GM18873 (cell line): ENCODE measurements around the gene DAAM2.

Source experiments
- ATAC-seq: cut with Tn5 transposase; IDR thresholded peaks from one replicate; pipeline ENCODE4 v1.9.1; 2021; ENCODE audit warnings: mild to moderate bottlenecking, moderate library complexity, moderate number of reproducible peaks; ENCODE audit not compliant: unreplicated experiment, low FRiP score

DAAM2 gene

GRCh38 chr6:39786649-39787048 is 5.5 kb upstream of the DAAM2 start:
- ATAC-seq = no peak

GRCh38 chr6:39787322-39787721 is 4.9 kb upstream of the DAAM2 start:
- ATAC-seq = no peak

GRCh38 chr6:39790772-39791171 is 1.4 kb upstream of the DAAM2 start:
- no peak for ATAC-seq

GRCh38 chr6:39791311-39791710 is 865 bp upstream of the DAAM2 start:
- ATAC-seq = no peak

GRCh38 chr6:39792540-39793450 is 619 bp downstream of the DAAM2 start:
- no peak for ATAC-seq

GRCh38 chr6:39793516-39793915 is 1.3 kb downstream of the DAAM2 start:
- no peak for ATAC-seq

GRCh38 chr6:39794231-39794630 is 2.1 kb downstream of the DAAM2 start:
- no peak for ATAC-seq

- ATAC-seq = no peak
These were observed 5.6 kb downstream of the DAAM2 start for GRCh38 chr6:39797751-39798150.

GRCh38 chr6:39800034-39801032 is 8.2 kb downstream of the DAAM2 start:
- ATAC-seq = no peak

GRCh38 chr6:39801456-39802251 is 9.5 kb downstream of the DAAM2 start:
- ATAC-seq = no peak

- no peak for ATAC-seq
These were observed 11.7 kb downstream of the DAAM2 start for GRCh38 chr6:39803872-39804271.

GRCh38 chr6:39804466-39805065 is 12.4 kb downstream of the DAAM2 start:
- no peak for ATAC-seq

GRCh38 chr6:39806278-39806677 is 14.1 kb downstream of the DAAM2 start:
- ATAC-seq = no peak

- ATAC-seq = no peak
These were observed 16.2 kb downstream of the DAAM2 start for GRCh38 chr6:39808346-39808745.

- no peak for ATAC-seq
These were observed 16.8 kb downstream of the DAAM2 start for GRCh38 chr6:39808964-39809363.

GRCh38 chr6:39811835-39812345 is 19.7 kb downstream of the DAAM2 start:
- ATAC-seq = no peak

GRCh38 chr6:39812496-39812852 is 20.3 kb downstream of the DAAM2 start:
- ATAC-seq = no peak

GRCh38 chr6:39812853-39813533 is 20.8 kb downstream of the DAAM2 start:
- peak; percentile 75 for ATAC-seq

GRCh38 chr6:39814236-39814635 is 22.1 kb downstream of the DAAM2 start:
- ATAC-seq = no peak
